Ectodermal cell (in vitro differentiated cells): ENCODE data around the gene LPCAT4.
"Not testable (repeated sequence)": the region's sequence is repeated elsewhere in the genome, so short reads cannot be mapped to it uniquely, and the experiment has no call there.

Experiments used
- H3K27ac ChIP-seq: 2 replicates; pipeline ENCODE4 v1.7.0; 2013; ENCODE audit warnings: mild to moderate bottlenecking, low read depth, low read length; ENCODE audit not compliant: insufficient read depth, poor library complexity, severe bottlenecking
- H3K27me3 ChIP-seq: 2 replicates; pipeline ENCODE4 v1.7.0; 2013; ENCODE audit warnings: mild to moderate bottlenecking, low read length; ENCODE audit not compliant: insufficient read depth, control insufficient read depth, poor library complexity, severe bottlenecking
- H3K36me3 ChIP-seq: one replicate; pipeline ENCODE4 v1.7.0; 2013; ENCODE audit warnings: low read length; ENCODE audit not compliant: control insufficient read depth, insufficient read depth
- H3K4me1 ChIP-seq: one replicate; pipeline ENCODE4 v1.7.0; 2013; ENCODE audit warnings: low read length; ENCODE audit not compliant: control insufficient read depth, insufficient read depth
- H3K4me3 ChIP-seq: 2 replicates; pipeline ENCODE4 v1.7.0; 2013; ENCODE audit warnings: low read depth, low read length, control low read depth; ENCODE audit not compliant: insufficient read depth
- H3K9me3 ChIP-seq: 2 replicates; pipeline ENCODE4 v1.7.0; 2013; ENCODE audit warnings: mild to moderate bottlenecking, low read length, moderate library complexity; ENCODE audit not compliant: control insufficient read depth
- WGBS, 2 experiments: methylation state at CpG; one replicate each; pipeline ENCODE4 v1.1.7; 2013; ENCODE audit warnings: missing lambda C conversion rate in 2 of 2; 5-methylcytosine and 5-hydroxymethylcytosine counted together

Gene LPCAT4

DNA sequence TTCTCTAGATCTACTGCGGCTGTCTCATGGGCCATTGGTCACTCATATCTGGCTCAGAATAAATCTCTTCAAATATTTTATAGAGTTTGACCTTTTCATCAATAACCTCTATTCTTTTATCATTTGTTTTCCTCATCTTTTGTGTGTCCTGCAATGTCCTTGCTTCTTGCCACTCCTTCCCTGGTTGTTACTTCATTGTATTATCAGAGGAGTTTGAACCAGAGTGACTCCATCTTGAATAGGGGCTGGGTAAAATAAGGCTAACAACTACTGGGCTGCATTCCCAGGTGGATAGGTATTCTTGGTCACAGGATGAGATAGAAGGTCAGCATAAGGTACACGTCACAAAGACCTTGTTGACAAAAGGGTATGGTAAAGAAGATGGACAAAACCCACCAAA, 9.9 kb upstream of the LPCAT4 start:
- H3K27ac ChIP-seq = no peak overlapping the region

DNA sequence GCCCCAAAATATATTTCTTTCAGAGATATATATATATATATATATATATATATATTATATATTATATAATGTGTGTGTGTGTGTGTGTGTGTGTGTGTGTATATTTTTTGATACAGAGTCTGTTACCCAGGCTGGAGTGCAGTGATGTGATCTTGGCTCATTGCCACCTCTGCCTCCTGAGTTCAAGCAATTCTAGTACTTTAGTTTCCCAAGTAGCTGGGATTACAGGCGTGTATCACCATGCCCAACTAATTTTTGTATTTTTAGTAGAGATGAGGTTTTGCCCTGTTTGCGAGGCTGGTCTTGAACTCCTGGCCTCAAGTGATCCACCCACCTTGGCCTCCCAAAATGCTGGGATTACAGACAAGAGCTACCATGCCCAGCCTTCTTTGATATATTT, 8.5 kb upstream of the LPCAT4 start:
- not testable (repeated sequence) for H3K4me1 ChIP-seq, H3K27me3 ChIP-seq, H3K4me3 ChIP-seq, H3K27ac ChIP-seq, H3K36me3 ChIP-seq, H3K9me3 ChIP-seq
- WGBS, 2 experiments = 71 to 91% methylated on average over 2 of the region's 2 CpGs

More for the DNA sequence above, 9.9 kb upstream of the LPCAT4 start:
- Histone ChIP-seq H3K4me3 (no peak overlapping the region), H3K27me3 (no peaks in the 10 kb centered on the region), H3K9me3 (no peaks in the 10 kb centered on the region), H3K36me3 (no peaks in the 10 kb centered on the region), H3K4me1 (no peaks in the 10 kb centered on the region)
- 93% methylated on average over 2 of the region's 2 CpGs for WGBS, 2 experiments

DNA sequence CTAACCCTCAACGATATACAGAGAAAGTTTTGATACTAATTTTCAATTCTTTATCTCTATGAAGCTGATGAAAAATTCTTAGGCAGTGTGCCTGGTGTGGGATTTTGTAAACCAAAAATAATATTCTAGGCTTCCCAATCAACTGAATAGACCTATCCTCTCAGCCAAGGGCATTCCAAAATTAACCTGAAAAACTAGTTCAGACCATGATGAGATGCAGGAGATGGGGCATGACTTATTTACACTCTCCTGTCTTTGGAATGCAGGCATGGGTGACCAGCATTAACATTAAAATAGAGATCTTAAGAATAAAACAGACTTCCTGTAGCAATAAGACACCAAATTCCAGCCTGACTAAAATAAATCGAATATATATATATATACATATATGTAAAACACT, 7.8 kb upstream of the LPCAT4 start:
- no CpG with 5 or more reads among the region's 2 CpGs for WGBS, 2 experiments
- Histone ChIP-seq H3K4me1 (no peaks in the 10 kb centered on the region), H3K4me3 (no peak overlapping the region), H3K36me3 (no peaks in the 10 kb centered on the region), H3K27ac (no peak overlapping the region), H3K9me3 (no peaks in the 10 kb centered on the region), H3K27me3 (no peaks in the 10 kb centered on the region)

DNA sequence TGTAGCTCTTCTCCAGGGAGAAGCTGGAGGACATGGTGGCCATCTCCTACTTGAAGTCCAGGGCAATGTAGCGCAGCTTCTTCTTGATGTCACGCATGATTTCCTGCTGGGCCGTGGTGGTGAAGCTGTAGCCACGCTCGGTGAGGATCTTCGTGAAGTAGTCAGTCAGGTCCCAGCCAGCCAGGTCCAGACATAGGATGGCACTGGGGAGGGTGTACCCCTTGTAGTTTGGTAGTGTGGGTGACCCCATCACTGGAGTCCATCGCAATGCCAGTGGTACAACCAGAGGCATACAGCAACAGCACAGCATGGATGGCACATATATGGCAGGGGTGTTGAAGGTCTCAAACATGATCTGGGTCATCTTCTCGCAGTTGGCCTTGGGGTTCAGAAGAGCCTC, 7.0 kb upstream of the LPCAT4 start:
- Histone ChIP-seq H3K9me3 (no peaks in the 10 kb centered on the region), H3K36me3 (no peaks in the 10 kb centered on the region), H3K4me1 (no peaks in the 10 kb centered on the region), H3K4me3 (no peak overlapping the region), H3K27me3 (no peaks in the 10 kb centered on the region), H3K27ac (no peak overlapping the region)
- 96 to 97% methylated on average over 8 of the region's 8 CpGs for WGBS, 2 experiments

DNA sequence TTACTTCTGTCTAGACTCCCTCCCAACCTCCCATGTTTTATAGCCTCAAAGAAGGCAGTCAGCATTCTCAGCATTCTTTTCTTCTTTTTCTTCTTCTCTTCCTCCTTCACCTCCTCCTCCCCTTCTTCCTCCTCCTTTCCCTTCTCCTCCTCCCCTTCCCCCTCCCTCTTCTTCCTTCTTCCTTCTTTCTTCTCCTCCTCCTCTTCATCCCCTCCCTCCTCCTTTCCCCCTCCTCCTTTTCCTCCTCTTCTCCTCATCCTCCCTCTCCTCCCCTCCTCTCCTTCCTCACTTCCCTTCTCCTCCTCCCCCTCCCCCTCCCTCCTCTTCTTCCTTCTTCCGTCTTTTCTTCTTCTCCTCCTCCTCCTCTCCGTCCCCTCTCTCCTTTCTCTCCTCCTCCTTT, 3.6 kb upstream of the LPCAT4 start:
- H3K9me3 ChIP-seq = no peaks in the 10 kb centered on the region
- H3K4me1 ChIP-seq = peaks cover 10% of the 10 kb centered on the region
- H3K4me3 ChIP-seq = no peak overlapping the region
- H3K36me3 ChIP-seq = no peaks in the 10 kb centered on the region
- no peaks in the 10 kb centered on the region for H3K27me3 ChIP-seq
- H3K27ac ChIP-seq = no peak overlapping the region
- WGBS, 2 experiments = 42 to 44% methylated on average over 2 of the region's 2 CpGs

DNA sequence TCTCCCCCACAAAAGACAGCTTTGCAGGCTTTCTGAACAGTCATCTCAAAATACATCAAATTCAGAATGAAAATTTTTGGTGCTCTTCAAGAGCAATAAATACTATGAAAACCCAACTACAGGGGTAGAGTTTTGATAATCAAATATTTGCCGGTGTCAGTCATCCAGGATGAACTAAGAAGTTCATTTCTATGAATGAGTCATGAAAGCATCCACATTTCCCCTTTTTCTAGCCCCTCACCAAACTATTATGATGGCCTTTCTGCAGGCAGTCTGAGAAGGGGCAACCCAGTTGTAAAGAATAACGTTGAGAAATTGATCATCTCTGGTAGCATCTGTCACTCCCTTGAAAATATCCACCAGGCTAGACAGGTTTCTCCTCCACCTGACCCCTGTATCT, 3.1 kb upstream of the LPCAT4 start:
- H3K4me1 ChIP-seq = peaks cover 15% of the 10 kb centered on the region
- no peaks in the 10 kb centered on the region for H3K9me3 ChIP-seq
- H3K36me3 ChIP-seq = no peaks in the 10 kb centered on the region
- WGBS, 2 experiments = 86 to 89% methylated on average over 2 of the region's 2 CpGs
- no peak overlapping the region for H3K27ac ChIP-seq
- no peaks in the 10 kb centered on the region for H3K27me3 ChIP-seq
- no peak overlapping the region for H3K4me3 ChIP-seq

DNA sequence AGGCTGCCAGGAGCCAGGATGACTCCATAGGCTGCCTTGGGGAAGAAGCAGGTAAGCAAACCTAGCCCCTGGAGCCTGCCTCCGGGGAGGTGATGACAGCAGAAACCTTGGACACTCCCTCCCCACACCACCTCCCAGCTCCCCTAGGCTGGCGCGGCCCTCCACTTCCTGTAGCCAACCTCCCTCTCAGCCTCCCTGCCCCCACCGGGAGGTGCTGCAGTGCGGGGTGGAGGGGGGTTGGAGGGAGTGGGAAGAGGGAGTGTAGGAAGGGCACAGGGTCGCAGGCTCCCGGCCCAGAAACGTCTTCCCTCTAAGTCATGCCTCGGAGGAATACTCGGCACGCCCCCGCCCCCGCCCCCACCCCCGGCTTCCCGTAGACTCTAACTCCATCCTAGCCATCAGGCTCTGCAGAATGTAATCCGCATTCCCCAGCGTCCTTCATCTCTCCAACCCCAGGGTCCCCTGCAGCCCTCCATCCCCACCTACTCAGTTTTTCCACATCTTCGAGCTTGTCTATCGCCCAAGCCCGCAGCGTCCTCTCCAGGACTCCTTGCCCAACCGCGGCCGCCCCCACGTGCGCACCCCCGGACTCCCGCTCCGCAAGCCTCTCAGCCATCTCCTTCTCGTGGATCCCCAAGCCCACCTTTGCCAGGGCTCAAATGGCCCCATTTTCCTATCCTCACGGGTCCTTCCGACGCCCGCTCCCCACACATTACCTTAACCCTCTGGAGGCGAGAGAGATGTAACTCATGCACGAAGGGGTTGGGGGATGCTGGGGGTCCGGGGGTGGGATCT, 528 bp downstream of the LPCAT4 start:
- Histone ChIP-seq H3K27me3 (no peaks in the 10 kb centered on the region), H3K36me3 (no peaks in the 10 kb centered on the region), H3K9me3 (no peaks in the 10 kb centered on the region), H3K4me1 (peaks cover 15% of the 10 kb centered on the region), H3K4me3 (peak overlapping the region; percentile 90), H3K27ac (peak overlapping the region; percentile 31)
- 0% methylated on average over 33 to 37 of the region's 37 CpGs for WGBS, 2 experiments

DNA sequence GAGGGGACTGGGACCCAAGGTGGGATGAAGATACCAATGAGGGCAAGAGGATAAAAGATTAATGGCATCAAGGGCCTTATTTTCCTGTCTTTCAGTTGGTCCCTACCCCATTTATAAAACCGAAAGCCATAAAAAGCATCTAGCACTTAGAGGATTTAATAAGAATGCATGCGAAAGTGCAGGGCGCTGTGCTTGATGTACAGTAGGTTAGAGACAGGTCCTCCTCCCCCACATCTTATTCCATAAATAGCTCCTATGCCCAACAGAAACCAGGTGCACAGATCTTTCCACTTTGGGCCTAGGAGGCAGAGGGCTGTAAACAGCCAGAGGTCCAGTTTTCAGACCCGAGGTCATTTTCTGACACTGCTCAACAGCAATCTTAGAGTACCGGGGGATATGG, 1.2 kb downstream of the LPCAT4 start:
- Histone ChIP-seq H3K27me3 (no peaks in the 10 kb centered on the region), H3K27ac (no peak overlapping the region), H3K4me3 (peak overlapping the region; percentile 90), H3K36me3 (no peaks in the 10 kb centered on the region), H3K4me1 (peaks cover 15% of the 10 kb centered on the region), H3K9me3 (no peaks in the 10 kb centered on the region)
- WGBS, 2 experiments = 59 to 62% methylated on average over 5 of the region's 5 CpGs

DNA sequence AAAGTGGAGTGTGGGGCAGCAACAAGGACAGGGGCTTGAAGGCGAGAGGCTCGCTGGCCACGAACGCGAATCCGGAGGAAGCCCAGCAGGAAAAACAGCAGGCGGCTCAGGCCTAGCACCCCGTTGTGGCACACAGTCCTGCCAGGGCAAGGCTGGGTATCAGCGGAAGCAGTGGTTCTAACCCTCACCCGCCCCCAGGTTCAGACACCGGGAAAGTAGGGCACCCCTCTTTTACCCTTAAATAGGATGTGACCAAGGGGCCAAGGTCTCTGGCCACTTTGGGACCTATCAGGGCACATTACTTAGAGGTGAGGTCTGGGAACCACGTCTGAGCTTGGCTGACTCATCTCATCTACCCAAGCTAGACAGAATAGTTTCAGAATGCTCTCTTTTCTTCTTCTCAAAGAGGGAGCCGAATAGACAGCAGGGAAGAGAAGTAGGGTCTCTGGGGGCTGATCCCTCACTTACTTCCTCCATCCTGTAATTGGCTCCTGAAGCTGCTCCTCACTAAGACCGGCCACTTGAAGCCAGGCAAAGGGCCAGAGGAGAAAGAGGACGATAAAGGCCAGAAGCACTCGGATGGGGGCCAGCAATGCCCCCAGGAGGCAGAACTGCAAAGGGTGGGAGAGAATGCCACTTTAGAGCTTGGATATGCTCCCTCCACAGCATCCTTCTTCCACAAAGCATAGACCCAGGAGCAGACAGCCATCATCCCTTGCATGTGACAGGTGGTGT, 1.7 kb downstream of the LPCAT4 start:
- peak overlapping the region; percentile 90 for H3K4me3 ChIP-seq
- no peak overlapping the region for H3K27ac ChIP-seq
- WGBS, 2 experiments = 84 to 85% methylated on average over 16 of the region's 16 CpGs
- no peaks in the 10 kb centered on the region for H3K27me3 ChIP-seq
- H3K9me3 ChIP-seq = no peaks in the 10 kb centered on the region
- H3K4me1 ChIP-seq = peaks cover 15% of the 10 kb centered on the region
- no peaks in the 10 kb centered on the region for H3K36me3 ChIP-seq

DNA sequence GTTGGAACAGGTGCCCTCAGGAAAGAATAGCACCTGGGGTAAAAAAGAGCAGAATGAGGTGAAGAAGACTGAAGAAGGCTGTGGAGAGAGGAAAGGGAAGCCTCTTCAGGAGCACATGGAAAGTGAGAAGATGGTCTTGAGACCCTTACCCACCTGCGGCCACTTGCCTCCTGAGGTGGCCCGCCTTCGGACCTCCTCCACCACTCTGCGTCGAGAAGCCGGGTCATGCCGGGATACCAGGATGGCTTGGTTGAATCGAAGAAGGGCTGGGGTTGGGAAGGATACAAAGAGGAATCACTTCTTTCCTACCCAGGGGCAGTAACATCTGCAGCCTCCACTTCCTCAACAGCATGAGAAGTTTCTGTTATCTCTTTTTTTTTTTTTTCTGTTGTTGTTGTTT, 3.0 kb downstream of the LPCAT4 start:
- no peaks in the 10 kb centered on the region for H3K9me3 ChIP-seq
- H3K36me3 ChIP-seq = peaks cover 6% of the 10 kb centered on the region
- no peaks in the 10 kb centered on the region for H3K27me3 ChIP-seq
- H3K4me3 ChIP-seq = no peak overlapping the region
- H3K27ac ChIP-seq = no peak overlapping the region
- WGBS, 2 experiments = 97 to 99% methylated on average over 8 of the region's 8 CpGs
- peaks cover 15% of the 10 kb centered on the region for H3K4me1 ChIP-seq
